OCI-LY1 (cell line): Measurements from ENCODE around the gene PPARGC1A.

ENCODE experiments used
- H2AFZ ChIP-seq: fragments of 200-600 bp; sonication (generic), shearing (Covaris generic); 2 replicates; pipeline ENCODE4 v1.6.0; 2014; ENCODE audit warnings: antibody characterized with exemption, mild to moderate bottlenecking, low read length
- H3F3A ChIP-seq: fragments of 200-600 bp; sonication (generic), shearing (Covaris generic); 2 replicates; pipeline ENCODE4 v1.6.0; 2014; ENCODE audit warnings: mild to moderate bottlenecking, antibody characterized with exemption, low read length, moderate library complexity; ENCODE audit not compliant: insufficient read depth
- H3K27ac ChIP-seq: fragments of 200-600 bp; sonication (generic); 2 replicates; pipeline ENCODE4 v1.5.1; 2014; ENCODE audit warnings: low read length, mixed run types, mild to moderate bottlenecking, low read depth; ENCODE audit not compliant: poor library complexity, severe bottlenecking
- H3K27me3 ChIP-seq: fragments of 200-600 bp; sonication (generic); 2 replicates; pipeline ENCODE4 v1.6.0; 2014; ENCODE audit warnings: antibody characterized with exemption, mild to moderate bottlenecking, low read length, moderate library complexity; ENCODE audit not compliant: insufficient read depth
- H3K36me3 ChIP-seq: fragments of 200-600 bp; sonication (generic); 2 replicates; pipeline ENCODE4 v1.6.1; 2014; ENCODE audit warnings: mild to moderate bottlenecking, antibody characterized with exemption, low read length, moderate library complexity, mixed read lengths; ENCODE audit not compliant: insufficient read depth
- H3K4me1 ChIP-seq: fragments of 200-600 bp; sonication (generic); 2 replicates; pipeline ENCODE4 v1.5.1; 2014; ENCODE audit warnings: mild to moderate bottlenecking, low read length, moderate library complexity; ENCODE audit not compliant: insufficient read depth, severe bottlenecking
- H3K4me2 ChIP-seq: fragments of 200-600 bp; sonication (generic), shearing (Covaris generic); 2 replicates; pipeline ENCODE4 v1.6.1; 2014; ENCODE audit warnings: low read length
- H3K4me3 ChIP-seq: fragments of 200-600 bp; sonication (generic); 2 replicates; pipeline ENCODE4 v1.5.1; 2014; ENCODE audit warnings: low read length, low read depth, mild to moderate bottlenecking, mixed read lengths; ENCODE audit not compliant: poor library complexity, severe bottlenecking
- H3K79me2 ChIP-seq: fragments of 200-600 bp; shearing (Covaris generic); 2 replicates; pipeline ENCODE4 v1.6.1; 2016; ENCODE audit warnings: mixed run types, low read length, mixed read lengths; ENCODE audit not compliant: insufficient read depth
- H3K9ac ChIP-seq: fragments of 200-600 bp; sonication (generic), shearing (Covaris generic); 2 replicates; pipeline ENCODE4 v1.6.1; 2014; ENCODE audit warnings: mild to moderate bottlenecking, low read length, mixed read lengths
- H3K9me2 ChIP-seq: fragments of 200-600 bp; sonication (generic), shearing (Covaris generic); 2 replicates; pipeline ENCODE4 v1.6.1; 2014; ENCODE audit warnings: low read depth, mild to moderate bottlenecking, low read length, mixed read lengths
- H3K9me3 ChIP-seq: fragments of 200-600 bp; shearing (Covaris generic); 2 replicates; pipeline ENCODE4 v1.6.1; 2014; ENCODE audit warnings: low read length, mixed read lengths
- H4K20me1 ChIP-seq: fragments of 200-600 bp; sonication (generic), shearing (Covaris generic); 2 replicates; pipeline ENCODE4 v1.6.0; 2016; ENCODE audit warnings: mild to moderate bottlenecking, low read length; ENCODE audit not compliant: insufficient read depth
- CTCF ChIP-seq: fragments of 200-600 bp; sonication (generic), shearing (Covaris generic); IDR thresholded peaks from 2 replicates; pipeline ENCODE4 v1.5.1; 2017; ENCODE audit warnings: mild to moderate bottlenecking, antibody characterized with exemption, low read length, moderate library complexity, mixed read lengths
- EZH2 ChIP-seq: fragments of 200-600 bp; sonication (generic), shearing (Covaris generic); IDR thresholded peaks from 2 replicates; pipeline ENCODE4 v1.8.0; 2017; ENCODE audit warnings: borderline replicate concordance, mixed run types, mild to moderate bottlenecking, antibody characterized with exemption, low read length, moderate library complexity, mixed read lengths

Gene PPARGC1A

GRCh38 chr4:23847158-23847557, 42.7 kb downstream of the PPARGC1A start:
- Histone ChIP-seq H3K27me3 (no peaks in the 10 kb centered on the region), H2AFZ (no peak overlapping the region), H3K79me2 (no peaks in the 10 kb centered on the region), H3K9ac (no peak overlapping the region), H3K9me2 (no peaks in the 10 kb centered on the region), H3K27ac (no peak overlapping the region), H3K4me2 (no peak overlapping the region), H4K20me1 (no peaks in the 10 kb centered on the region), H3K36me3 (no peaks in the 10 kb centered on the region), H3K4me1 (no peaks in the 10 kb centered on the region), H3K9me3 (no peaks in the 10 kb centered on the region), H3K4me3 (no peak overlapping the region), H3F3A (no peaks in the 10 kb centered on the region)
- TF ChIP-seq CTCF (no peak), EZH2 (no peak)

- Histone ChIP-seq H3K4me2 (no peak overlapping the region), H3K9ac (no peak overlapping the region), H3K27ac (no peak overlapping the region), H3K27me3 (no peaks in the 10 kb centered on the region), H3K4me1 (no peaks in the 10 kb centered on the region), H3K36me3 (no peaks in the 10 kb centered on the region), H3K9me2 (no peaks in the 10 kb centered on the region), H3K4me3 (no peak overlapping the region), H3F3A (no peaks in the 10 kb centered on the region), H3K9me3 (no peaks in the 10 kb centered on the region), H3K79me2 (no peaks in the 10 kb centered on the region), H4K20me1 (no peaks in the 10 kb centered on the region), H2AFZ (no peak overlapping the region)
- TF ChIP-seq EZH2, result no peak
- TF ChIP-seq CTCF, result no peak
These were observed 44.9 kb downstream of the PPARGC1A start for GRCh38 chr4:23844961-23845360.

- H3K27me3 ChIP-seq, result no peaks in the 10 kb centered on the region
- H3K36me3 ChIP-seq, result no peaks in the 10 kb centered on the region
- no peaks in the 10 kb centered on the region for H3K9me2 ChIP-seq
- TF ChIP-seq CTCF (no peak), EZH2 (no peak)
- H4K20me1 ChIP-seq, result no peaks in the 10 kb centered on the region
- H3K4me1 ChIP-seq, result no peaks in the 10 kb centered on the region
- no peak overlapping the region for H3K9ac ChIP-seq
- no peak overlapping the region for H3K4me3 ChIP-seq
- H3K9me3 ChIP-seq, result no peaks in the 10 kb centered on the region
- H3F3A ChIP-seq, result no peaks in the 10 kb centered on the region
- no peak overlapping the region for H3K27ac ChIP-seq
- H3K4me2 ChIP-seq, result no peak overlapping the region
- no peak overlapping the region for H2AFZ ChIP-seq
- H3K79me2 ChIP-seq, result no peaks in the 10 kb centered on the region
These were observed 50.6 kb downstream of the PPARGC1A start for GRCh38 chr4:23839279-23839678.
